Jurkat, Clone E6-1 (cell line): ENCODE measurements around the gene APOL2.
"Not testable (repeated sequence)": the region's sequence is repeated elsewhere in the genome, so short reads cannot be mapped to it uniquely, and the experiment has no call there.

ENCODE experiments used
- DNase-seq: peaks from one replicate; pipeline ENCODE4 v3.0.0-alpha.2; 2011; ENCODE audit warnings: low read depth, low spot score
- H3K4me3 ChIP-seq: 2 replicates; pipeline ENCODE4 v1.5.1; 2011; ENCODE audit warnings: mild to moderate bottlenecking, low read length, control low read depth, moderate library complexity

APOL2 gene

DNA sequence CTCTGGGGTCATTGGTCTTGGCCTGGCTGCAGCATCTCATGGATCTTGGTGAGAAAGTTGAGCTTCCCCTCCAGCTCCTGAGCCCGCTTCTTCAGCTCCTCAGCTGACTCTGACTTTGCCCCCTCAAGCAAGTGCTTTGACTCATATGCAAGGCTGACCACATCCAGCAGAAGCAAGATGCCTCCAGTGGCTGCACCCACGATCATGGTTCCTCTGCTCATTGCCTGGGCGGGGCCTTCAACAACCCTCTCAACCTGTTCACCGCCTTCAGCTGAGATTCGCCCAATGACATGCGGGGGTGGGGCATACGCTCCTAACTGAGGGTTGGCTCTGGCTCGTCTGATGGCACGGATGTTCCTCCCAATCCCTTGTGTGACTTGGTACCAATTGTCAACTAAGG is 11.9 kb downstream of the APOL2 start:
- DNase-seq: peak; percentile 11
- no peak overlapping the region for H3K4me3 ChIP-seq

DNA sequence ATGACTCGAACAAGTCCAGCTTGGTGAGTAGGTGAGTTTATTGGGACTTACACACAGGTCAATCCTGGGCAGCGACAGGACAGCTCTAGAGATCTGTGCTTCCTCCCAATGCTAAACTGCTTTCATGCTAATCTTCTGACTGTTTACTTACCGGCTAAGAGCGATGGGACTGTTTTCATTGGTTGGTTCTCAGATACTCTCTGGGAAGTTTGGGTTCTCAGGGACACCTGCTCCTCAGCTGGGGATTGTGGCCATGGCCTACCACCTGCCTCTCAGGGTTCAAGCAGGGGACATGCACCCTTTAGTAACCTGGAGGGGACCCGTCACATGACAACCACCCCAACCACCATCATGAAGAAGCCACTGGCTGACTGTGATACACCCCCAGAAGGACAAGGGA is 13.1 kb downstream of the APOL2 start:
- no peak overlapping the region for H3K4me3 ChIP-seq
- DNase-seq: no peak

DNA sequence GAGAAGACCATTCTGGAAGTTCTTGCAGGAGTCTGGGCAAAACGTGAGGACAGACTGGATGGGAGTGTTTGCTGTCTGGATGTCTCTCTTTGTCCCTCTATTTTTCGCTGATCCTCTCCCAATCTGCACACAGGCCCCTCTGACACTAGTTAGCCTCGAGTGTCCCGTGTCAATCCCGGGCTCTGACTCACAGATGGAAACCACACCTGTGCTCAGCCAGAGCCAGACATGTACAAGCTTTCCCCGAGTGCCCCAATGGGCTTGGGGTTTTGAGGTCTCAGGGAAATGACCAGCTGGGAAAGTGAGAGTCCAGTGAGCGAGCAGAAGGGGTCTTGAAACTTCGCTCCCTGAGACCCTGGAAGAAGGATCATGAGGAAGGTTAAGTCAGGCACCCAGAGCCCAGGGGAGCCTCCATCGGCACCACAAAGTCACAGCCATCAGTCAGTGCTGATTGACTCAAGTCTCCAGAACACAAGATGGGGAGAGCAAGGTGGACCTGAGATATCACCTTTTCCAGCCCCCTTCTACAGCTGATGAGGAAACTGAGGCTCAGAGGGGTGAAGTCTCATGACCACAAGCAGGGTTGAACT is 13.9 kb downstream of the APOL2 start:
- no peak overlapping the region for H3K4me3 ChIP-seq
- no peak for DNase-seq

DNA sequence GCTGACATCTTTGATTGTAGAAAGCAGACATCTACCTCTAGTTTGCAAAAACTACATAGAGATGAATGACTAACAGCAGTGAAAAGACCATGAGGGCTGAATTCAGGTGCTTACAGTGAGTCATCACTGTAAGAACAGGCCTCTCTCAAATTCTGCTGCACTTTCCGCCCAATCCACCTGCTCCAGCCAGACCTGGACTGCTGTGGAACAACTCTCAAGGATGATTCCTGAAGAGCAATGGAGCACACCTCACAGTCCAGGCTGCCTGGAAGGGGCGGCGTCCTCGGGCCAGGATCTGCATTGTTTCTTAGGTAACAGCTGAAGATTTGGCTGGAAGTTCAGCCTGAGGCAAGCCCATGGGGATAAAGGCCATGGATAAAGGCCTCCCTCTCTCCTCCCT is 15.1 kb downstream of the APOL2 start:
- H3K4me3 ChIP-seq: no peak overlapping the region
- DNase-seq: no peak

DNA sequence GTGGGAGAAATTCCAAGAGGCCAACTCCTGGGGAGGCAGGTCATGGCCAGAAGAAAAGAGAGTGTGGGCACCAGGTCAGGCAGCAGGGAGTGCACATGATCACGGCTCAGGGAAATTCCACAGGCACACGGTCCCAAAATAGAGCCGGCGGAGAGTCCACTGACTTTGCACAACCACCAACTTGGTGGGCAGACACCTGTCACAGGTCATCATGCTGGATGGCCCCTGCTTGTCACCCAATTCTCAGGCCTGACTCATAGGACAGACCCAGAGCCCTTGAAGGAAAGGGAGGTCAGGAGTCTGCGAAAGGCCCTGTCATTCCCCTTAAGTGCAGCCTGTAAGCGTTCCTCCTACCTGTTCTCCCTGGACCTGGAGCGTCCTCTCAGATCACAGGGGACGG is 15.8 kb downstream of the APOL2 start:
- no peak for DNase-seq
- no peak overlapping the region for H3K4me3 ChIP-seq

DNA sequence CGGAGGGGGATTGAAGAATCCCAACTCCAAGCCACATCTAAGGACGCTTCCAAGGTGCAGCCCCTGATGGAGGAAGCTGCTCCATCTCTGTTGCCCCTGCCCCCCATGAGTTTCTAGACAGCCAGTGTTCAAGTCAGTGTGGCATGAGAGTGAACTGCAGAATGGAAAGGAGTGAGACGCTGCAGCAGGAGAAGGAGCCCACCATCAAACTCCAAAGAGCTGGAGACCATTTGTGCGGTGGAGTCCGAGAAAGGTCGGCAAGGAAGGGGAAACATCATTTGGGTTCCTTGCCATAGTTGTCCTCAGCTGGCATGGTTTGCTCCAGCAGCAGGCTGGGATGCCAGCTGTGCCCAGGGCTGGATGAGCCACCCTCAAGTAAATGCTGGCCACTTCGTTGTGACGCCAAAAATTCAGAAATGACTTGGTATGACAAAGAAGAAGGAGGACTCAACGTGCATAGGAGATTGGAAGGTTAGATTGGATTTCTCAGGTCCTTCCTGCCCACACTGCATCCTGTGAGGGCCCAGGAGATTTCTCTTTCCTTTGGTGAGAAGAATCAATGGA is 16.4 kb downstream of the APOL2 start:
- no peak overlapping the region for H3K4me3 ChIP-seq
- no peak for DNase-seq

DNA sequence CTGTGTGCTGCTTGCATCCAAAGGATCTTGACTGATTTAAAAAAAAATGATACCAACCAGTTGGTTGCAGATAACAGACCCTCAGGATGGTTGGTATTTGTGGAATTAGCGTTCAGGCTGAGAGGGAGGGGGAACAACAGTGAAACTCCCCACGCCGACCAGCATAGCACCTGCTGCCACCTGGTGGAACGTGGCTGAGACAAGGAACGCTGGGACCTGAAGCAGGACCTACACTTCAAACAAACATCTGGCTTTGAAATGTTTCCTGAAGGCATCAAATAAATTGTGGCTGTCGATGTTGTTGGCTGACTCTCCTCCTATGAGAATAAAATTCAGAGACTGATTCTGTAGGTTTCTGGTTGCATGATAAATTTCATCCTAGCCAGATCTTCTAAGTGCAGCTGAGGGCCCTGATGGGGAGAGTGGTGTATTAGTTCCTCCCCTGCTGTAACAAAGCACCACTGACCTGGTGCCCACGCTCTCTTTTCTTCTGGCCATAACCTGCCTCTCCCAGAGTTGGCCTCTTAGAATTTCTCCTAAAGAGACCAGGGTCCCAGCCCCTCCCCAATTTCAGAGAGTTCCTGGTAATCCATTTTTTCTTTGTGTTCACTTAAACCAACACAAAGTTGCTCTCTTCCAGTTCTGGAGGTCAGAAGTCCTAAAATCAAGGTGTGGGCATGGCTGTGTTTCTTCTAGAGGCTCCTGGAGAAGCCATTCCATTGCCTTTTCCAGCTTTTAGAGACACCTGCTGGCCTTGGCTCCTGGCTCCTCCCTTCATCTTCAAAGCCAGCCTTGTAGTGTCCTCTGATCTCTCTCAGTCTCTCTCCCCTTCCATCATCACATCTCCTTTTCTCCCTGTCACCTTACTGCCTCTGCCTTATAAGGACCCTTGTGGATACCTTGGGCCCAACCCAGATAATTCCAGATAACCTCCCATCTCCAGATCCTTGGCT is 17.3 kb downstream of the APOL2 start:
- no peak overlapping the region for H3K4me3 ChIP-seq
- DNase-seq: peak; percentile 44

DNA sequence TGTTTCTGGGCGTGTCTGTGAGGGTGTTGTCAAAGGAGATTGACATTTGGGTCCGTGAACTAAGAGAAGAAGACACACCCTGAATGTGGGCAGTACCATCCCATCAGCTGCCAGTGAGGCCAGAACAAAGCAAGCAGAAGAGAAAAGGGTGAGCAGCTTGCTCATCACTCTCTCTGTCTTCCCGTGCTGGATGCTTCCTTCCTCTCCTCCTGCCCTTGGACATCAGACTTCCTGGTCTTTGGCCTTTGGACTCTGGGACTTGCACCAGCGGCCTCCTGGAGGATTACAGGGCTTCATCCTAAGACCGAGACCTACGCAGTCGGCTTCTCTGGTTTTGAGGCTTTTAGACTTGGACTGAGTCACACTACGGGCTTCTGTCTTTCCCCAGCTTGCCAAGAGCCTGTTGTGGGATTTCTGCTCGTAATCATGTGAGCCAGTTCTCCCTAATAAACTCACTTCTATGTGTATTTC is 18.8 kb downstream of the APOL2 start:
- H3K4me3 ChIP-seq: no peak overlapping the region
- DNase-seq: no peak

DNA sequence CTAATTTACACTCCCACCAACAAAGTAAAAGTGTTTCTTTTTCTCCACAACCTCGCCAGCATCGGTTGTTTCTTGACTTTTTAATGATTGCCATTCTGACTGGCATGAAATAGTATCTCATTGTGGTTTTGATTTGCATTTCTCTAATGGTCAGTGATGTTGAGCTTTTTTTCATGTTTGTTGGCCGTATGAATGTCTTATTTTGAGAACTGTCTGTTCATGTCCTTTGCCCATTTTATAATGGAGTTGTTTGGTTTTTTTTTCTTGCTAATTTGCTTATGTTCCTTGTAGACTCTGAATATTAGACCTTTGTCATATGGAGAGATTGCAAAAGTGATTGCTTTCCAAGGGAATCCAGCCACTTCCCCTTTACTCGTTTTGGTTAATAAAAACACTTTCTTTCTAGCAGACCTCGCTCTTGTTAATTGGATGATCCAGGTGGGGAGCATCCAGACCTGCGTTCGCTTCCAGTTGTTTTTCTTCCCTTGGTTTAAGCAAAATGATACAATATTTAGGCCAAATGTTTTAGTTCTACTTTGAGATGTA is 20.6 kb downstream of the APOL2 start:
- no peak overlapping the region for H3K4me3 ChIP-seq
- DNase-seq: no peak

DNA sequence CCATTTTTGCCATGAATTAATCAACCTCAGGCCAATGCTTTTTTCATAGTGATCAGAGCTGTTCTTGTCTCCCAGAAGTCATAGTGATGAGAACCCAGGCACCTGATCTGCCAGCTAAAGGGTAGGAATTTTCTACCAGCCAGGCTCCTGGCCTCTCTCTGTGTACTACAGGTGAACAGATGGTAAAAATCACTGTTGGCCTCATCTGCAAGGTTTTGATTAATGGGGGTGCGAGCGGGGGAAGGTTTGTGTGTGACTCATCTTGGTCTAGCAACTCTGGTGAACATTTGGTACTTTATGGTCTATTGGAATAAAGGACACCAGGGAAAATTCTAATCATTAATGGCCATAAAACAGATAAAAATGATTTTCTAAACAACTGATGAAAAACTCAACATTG is 23.3 kb downstream of the APOL2 start:
- H3K4me3 ChIP-seq: no peak overlapping the region
- DNase-seq: no peak

DNA sequence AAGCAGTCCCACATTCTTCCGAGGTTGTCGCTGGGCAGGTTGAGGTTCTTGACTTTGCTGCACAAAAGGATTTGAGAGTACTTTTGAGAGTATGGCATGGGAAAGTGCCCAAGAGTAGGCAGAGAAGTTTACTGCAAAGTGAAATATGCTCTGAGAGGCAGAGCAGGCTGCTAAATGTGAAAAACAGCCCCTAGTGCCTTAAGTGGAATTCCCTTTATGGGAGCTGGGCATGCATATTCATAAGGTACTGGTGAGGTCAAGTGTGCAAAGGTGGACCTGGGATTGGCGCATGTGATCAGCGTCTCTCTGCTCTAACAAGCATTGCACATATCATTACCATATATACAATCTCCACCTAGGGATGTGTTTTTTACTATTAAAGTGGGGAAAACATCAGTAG is 25.7 kb downstream of the APOL2 start:
- DNase-seq: no peak
- no peak overlapping the region for H3K4me3 ChIP-seq

DNA sequence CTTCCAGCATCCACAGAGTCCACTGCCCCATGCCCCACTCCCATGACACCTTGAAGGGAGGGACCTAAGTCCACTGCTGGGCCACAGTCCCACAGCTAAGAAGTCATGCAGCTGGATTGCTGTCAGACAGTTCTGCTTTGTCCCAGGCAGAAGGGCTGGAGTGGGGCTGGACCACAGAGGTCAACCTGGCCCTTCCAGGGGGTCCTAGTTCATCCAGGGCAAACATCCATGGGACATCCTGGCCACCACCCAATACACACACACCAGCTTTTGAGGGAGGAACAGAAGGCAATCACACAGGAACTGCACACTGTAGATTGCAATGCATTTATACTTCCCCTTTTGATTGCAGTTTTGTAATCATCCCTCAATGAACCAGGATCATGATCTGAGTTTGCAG is 26.4 kb downstream of the APOL2 start:
- DNase-seq: no peak
- no peak overlapping the region for H3K4me3 ChIP-seq

DNA sequence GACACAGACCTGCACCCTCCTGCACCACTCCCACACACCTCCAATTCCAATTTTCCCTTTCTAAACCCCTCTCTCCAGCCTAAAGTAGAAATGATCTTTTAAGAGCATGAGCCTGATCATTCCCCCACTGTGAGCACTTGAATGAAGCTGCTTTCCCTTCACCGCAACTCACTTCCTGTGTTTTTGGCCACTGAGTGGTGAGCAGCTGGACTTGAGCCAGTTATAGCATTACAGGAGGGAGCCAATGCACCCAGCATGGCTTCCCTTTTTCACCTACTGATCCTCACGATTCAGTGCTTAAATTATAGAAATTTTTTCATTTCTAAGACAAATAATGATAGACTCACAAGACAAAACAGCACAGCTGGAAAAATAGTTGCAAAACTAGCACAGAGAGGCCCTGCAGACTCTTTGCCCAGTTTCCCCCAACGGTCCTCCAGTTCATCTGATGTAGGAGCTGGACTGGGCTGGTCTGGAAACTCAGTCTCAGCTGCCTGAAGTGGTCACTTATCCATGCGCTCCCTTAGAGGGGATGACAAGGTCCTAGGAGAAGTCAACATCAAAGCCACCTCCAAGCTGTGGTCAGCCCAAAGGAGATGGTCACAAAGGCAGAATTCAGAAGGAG is 28.0 kb downstream of the APOL2 start:
- no peak overlapping the region for H3K4me3 ChIP-seq
- no peak for DNase-seq

DNA sequence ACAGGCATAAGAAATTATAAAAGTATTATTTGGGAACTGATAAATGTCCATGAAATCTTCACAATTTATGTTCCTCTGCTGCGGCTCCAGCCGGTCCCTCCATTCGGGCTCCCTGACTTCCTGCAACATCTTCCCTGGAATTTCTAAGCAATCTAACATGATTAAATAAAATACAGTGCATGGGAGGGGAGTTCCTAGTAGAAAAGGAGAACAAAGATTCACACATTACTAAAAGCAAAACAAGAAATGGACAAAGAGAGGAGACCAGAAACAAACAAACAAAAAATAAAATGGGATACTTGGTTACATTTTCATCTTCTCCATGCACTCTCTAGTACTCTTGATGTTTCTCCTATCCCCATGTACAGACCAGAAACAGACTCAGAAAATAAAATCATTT is 29.1 kb downstream of the APOL2 start:
- no peak overlapping the region for H3K4me3 ChIP-seq
- no peak for DNase-seq

DNA sequence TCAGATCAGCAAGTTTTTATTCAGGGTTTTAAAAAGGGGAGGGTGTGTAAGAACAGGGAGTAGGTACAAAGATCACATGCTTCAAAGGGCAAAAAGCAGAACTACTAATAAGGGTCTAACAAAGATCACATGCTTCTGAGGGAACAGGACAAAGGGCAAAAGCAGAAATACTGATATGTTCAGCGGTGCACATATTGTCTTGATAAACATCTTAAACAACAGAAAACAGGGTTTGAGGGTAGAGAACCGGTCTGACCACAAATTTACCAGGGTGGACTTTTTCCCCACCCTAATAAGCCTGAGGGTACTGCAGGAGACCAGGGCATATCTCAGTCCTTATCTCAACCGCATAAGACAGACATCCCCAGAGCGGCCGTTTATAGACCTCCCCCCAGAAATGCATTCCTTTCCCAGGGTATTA is 29.8 kb downstream of the APOL2 start:
- H3K4me3 ChIP-seq, DNase-seq: not testable (repeated sequence)

DNA sequence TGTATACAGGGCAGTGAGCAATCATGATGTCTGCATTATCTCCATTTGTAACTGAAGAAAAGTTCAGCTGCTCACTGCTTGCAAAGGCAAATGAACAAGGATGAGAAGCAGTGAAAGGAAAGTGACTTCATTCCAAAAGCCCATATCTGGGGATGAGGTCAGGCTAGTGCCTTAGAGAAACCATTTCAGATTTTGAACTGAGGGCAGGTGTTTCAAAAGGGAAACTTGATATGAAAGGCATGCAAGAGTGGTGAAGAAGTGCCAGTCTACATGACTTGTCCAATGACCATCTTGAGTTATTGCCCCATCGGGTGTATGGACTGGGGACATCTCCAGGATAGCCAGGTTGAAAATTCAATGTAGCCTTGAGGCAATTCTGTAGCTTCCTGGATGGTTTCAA is 30.4 kb downstream of the APOL2 start:
- no peak overlapping the region for H3K4me3 ChIP-seq
- DNase-seq: no peak

DNA sequence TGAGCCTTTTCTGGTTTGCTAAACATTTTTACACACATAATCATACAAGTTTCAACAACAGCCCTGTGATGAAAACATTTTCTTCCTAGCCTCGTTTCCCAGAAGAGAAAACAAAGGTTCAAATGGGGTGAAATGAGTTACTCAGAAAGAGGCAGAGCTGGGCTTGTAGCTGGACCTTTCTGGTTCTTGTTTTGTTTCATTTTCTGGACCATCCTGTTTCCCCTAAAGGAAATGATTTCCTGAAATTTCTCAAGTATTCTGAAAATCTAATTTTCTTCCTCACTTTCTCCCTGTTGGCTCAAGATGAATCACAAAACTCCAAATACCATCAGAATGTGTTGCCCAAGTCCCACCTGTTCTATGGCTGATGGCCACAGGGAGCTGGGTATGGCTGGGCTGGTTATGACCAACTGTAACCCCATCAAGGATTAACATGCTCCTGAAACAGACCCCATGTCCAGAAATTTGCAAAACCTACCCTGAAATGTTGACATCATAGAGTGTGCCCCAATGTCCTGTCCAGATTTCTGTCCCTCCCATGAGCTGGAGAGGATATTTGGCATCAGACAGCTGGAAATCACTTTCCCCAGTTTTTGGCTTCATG is 31.1 kb downstream of the APOL2 start:
- DNase-seq: no peak
- H3K4me3 ChIP-seq: no peak overlapping the region

DNA sequence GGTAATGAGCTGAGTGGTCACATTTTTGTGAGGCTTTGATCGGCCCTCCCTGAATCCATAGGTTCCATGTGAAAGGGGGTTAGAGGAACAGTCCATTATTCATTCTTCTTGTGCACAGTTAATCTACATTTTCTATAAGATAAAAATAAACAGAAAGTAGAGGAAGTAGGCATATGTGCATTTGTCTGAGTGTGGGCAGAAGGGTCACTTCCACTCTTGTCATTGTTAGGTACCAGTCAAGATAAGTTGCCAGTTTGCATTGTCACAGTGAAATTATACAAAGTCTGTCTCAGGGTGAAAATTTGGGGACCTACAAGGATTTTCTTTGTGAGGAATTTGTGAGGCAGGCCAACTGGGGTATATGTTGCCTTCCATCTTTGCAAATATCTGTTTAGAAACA is 33.1 kb downstream of the APOL2 start:
- no peak for DNase-seq
- H3K4me3 ChIP-seq: no peak overlapping the region

DNA sequence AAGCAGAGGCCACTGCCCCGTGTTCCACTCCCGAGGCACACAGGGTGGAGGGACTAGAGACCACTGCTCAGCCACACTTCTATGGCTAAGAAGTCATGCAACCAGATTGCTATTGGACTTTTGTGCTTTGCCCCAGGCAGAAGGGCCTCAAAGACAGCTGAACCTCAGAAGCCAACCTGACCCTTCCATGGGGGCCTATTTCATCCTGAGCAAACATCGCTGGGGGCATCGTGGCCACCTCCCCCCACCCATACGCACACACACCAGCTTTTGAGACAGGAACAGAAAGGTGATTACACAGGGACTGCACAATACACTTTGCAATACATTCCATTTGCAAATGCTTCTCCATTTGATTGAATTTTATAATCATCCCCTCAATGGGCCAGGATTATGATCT is 33.8 kb downstream of the APOL2 start:
- not testable (repeated sequence) for DNase-seq, H3K4me3 ChIP-seq
